Mesenchymal stem cell (in vitro differentiated cells and primary cell): ENCODE data around the gene BRME1.

Experiments
- DNase-seq: peaks from one replicate; pipeline ENCODE4 v3.0.0-alpha.2; 2013
- H2AFZ ChIP-seq: one replicate; pipeline ENCODE4 v1.6.1; 2013; ENCODE audit warnings: low read depth, mild to moderate bottlenecking, control low read depth, inconsistent platforms, low read length, moderate library complexity
- H2AK5ac ChIP-seq: 2 replicates; pipeline ENCODE4 v1.6.1; 2013; ENCODE audit warnings: low read length, moderate library complexity, mild to moderate bottlenecking, inconsistent platforms; ENCODE audit not compliant: severe bottlenecking
- H2BK120ac ChIP-seq: one replicate; pipeline ENCODE4 v1.6.1; 2013; ENCODE audit warnings: low read depth, mild to moderate bottlenecking, inconsistent platforms, low read length, moderate library complexity
- H2BK12ac ChIP-seq, 2 experiments: one replicate each; pipeline ENCODE4 v1.6.1; 2013; ENCODE audit warnings: inconsistent platforms in 2 of 2, low read length in 2 of 2, mild to moderate bottlenecking in 2 of 2, moderate library complexity in 2 of 2, control low read depth in 1 of 2
- H2BK15ac ChIP-seq: one replicate; pipeline ENCODE4 v1.6.1; 2013; ENCODE audit warnings: mild to moderate bottlenecking, low read depth, inconsistent platforms; ENCODE audit not compliant: poor library complexity, severe bottlenecking
- H2BK5ac ChIP-seq: 2 replicates; pipeline ENCODE4 v1.6.1; 2013; ENCODE audit warnings: low read depth, mild to moderate bottlenecking, low read length, control low read depth, inconsistent platforms; ENCODE audit not compliant: poor library complexity, severe bottlenecking
- H3K14ac ChIP-seq, 2 experiments: one replicate each; pipeline ENCODE4 v1.6.1; 2013; ENCODE audit warnings: inconsistent platforms in 2 of 2, low read length in 2 of 2, control low read depth in 1 of 2, mild to moderate bottlenecking in 1 of 2, moderate library complexity in 1 of 2
- H3K18ac ChIP-seq, 2 experiments: one replicate each; pipeline ENCODE4 v1.6.1; 2013; ENCODE audit warnings: inconsistent platforms in 2 of 2, low read length in 2 of 2, control low read depth in 1 of 2, low read depth in 1 of 2, mild to moderate bottlenecking in 1 of 2
- H3K23ac ChIP-seq, 2 experiments: one replicate each; pipeline ENCODE4 v1.6.1; 2013; ENCODE audit warnings: inconsistent platforms in 2 of 2, low read length in 2 of 2, mild to moderate bottlenecking in 2 of 2, moderate library complexity in 2 of 2, control low read depth in 1 of 2
- H3K27ac ChIP-seq: 2 replicates; pipeline ENCODE4 v1.5.1; 2013; ENCODE audit warnings: mild to moderate bottlenecking, moderate library complexity, low read length, control low read depth, inconsistent platforms; ENCODE audit not compliant: poor library complexity, severe bottlenecking
- H3K27me3 ChIP-seq, 2 experiments: 2 replicates each; pipeline versions ENCODE4 v1.6.1 to v1.7.0; 2013; ENCODE audit warnings: low read length in 2 of 2, mild to moderate bottlenecking in 2 of 2, moderate library complexity in 2 of 2, control low read depth in 1 of 2, inconsistent platforms in 1 of 2; ENCODE audit not compliant: control insufficient read depth in 1 of 2, insufficient read depth in 1 of 2
- H3K36me3 ChIP-seq, 2 experiments: 2 replicates each; pipeline versions ENCODE4 v1.6.1 to v1.7.0; 2013; ENCODE audit warnings: low read length in 2 of 2, control low read depth in 1 of 2, inconsistent platforms in 1 of 2, low read depth in 1 of 2, mild to moderate bottlenecking in 1 of 2; ENCODE audit not compliant: insufficient read depth in 2 of 2, control insufficient read depth in 1 of 2
- H3K4ac ChIP-seq, 2 experiments: one replicate each; pipeline ENCODE4 v1.6.1; 2013; ENCODE audit warnings: inconsistent platforms in 2 of 2, low read length in 2 of 2, mild to moderate bottlenecking in 2 of 2, moderate library complexity in 2 of 2, control low read depth in 1 of 2, low read depth in 1 of 2
- H3K4me1 ChIP-seq: 2 replicates; pipeline ENCODE4 v1.6.1; 2013; ENCODE audit warnings: low read depth, low read length, control low read depth; ENCODE audit not compliant: control insufficient read depth, insufficient read depth
- H3K4me2 ChIP-seq: 2 replicates; pipeline ENCODE4 v1.6.1; 2013; ENCODE audit warnings: low read length, mild to moderate bottlenecking, inconsistent platforms; ENCODE audit not compliant: poor library complexity, severe bottlenecking
- H3K4me3 ChIP-seq, 2 experiments: 2 replicates each; pipeline versions ENCODE4 v1.5.1 to v1.7.0; 2013; ENCODE audit warnings: low read length in 2 of 2, mild to moderate bottlenecking in 2 of 2, control low read depth in 1 of 2, low read depth in 1 of 2; ENCODE audit not compliant: insufficient read depth in 1 of 2
- H3K79me1 ChIP-seq: replicated peaks from 2 replicates; pipeline ENCODE4 v1.6.1; 2013; ENCODE audit warnings: mild to moderate bottlenecking, control low read depth, low read length, inconsistent platforms; ENCODE audit not compliant: poor library complexity, severe bottlenecking
- H3K9ac ChIP-seq: 2 replicates; pipeline ENCODE4 v1.7.0; 2013; ENCODE audit warnings: mild to moderate bottlenecking, low read length, moderate library complexity
- H3K9me3 ChIP-seq: 2 replicates; pipeline ENCODE4 v1.7.0; 2013; ENCODE audit warnings: mild to moderate bottlenecking, low read length; ENCODE audit not compliant: control insufficient read depth
- H4K8ac ChIP-seq: one replicate; pipeline ENCODE4 v1.6.1; 2013; ENCODE audit warnings: inconsistent platforms, mild to moderate bottlenecking, low read length, moderate library complexity
- H4K91ac ChIP-seq: one replicate; pipeline ENCODE4 v1.6.1; 2013; ENCODE audit warnings: mild to moderate bottlenecking, low read length, inconsistent platforms
- WGBS: methylation state at CpG from one replicate; pipeline ENCODE4 v1.1.7; 2013; ENCODE audit warnings: mixed read lengths; 5-methylcytosine and 5-hydroxymethylcytosine counted together

BRME1 gene

GRCh38 chr19:13942023-13942684, 36.2 kb upstream of the BRME1 start:
- H3K79me1 ChIP-seq, result no peaks in the 10 kb centered on the region
- no peak overlapping the region for H3K27ac ChIP-seq
- 95% methylated on average over 1 of the region's 1 CpG for WGBS
- no peak overlapping the region for H3K4ac ChIP-seq
- no peak overlapping the region for H2BK120ac ChIP-seq
- no peak overlapping the region for H4K91ac ChIP-seq
- no peak overlapping the region for H3K4me3 ChIP-seq
- peaks cover 4 to 18% of the 10 kb centered on the region in 2 experiments for H3K27me3 ChIP-seq
- no peak overlapping the region for H3K18ac ChIP-seq
- H3K36me3 ChIP-seq, result no peaks in the 10 kb centered on the region
- no peak overlapping the region for H4K8ac ChIP-seq
- H2AK5ac ChIP-seq, result no peak overlapping the region
- H2AFZ ChIP-seq, result no peak overlapping the region
- no peak overlapping the region for H2BK12ac ChIP-seq
- no peak overlapping the region for H3K23ac ChIP-seq
- peaks cover 6% of the 10 kb centered on the region for H3K9me3 ChIP-seq
- H3K9ac ChIP-seq, result no peak overlapping the region
- H3K4me2 ChIP-seq, result no peak overlapping the region
- H3K4me1 ChIP-seq, result peaks cover 12% of the 10 kb centered on the region
- H3K14ac ChIP-seq, result no peak overlapping the region
- no peak overlapping the region for H2BK5ac ChIP-seq
- no peak overlapping the region for H2BK15ac ChIP-seq
- no peak for DNase-seq

GRCh38 chr19:13938301-13939064, 32.6 kb upstream of the BRME1 start, which contains the start of gene PODNL1:
Gene PODNL1 (minus strand): TSS chr19:13938417. CDS start chr19:13938181, 236 bp downstream.
- WGBS, result 72% methylated on average over 14 of the region's 21 CpGs
- peak within 1 kb of the TSS; percentile 3 for H4K8ac ChIP-seq
- peak; percentile 22 for DNase-seq
- H3K27ac ChIP-seq, result no peak within 1 kb of the TSS
- H3K79me1 ChIP-seq, result no peaks in the 10 kb centered on the region
- H3K18ac ChIP-seq, result no peak within 1 kb of the TSS
- H3K36me3 ChIP-seq, result no peaks in the 10 kb centered on the region
- peaks cover 6% of the 10 kb centered on the region for H3K9me3 ChIP-seq
- H3K4me3 ChIP-seq, result peak within 1 kb of the TSS in 1 of 2 experiments; percentile 23
- H3K27me3 ChIP-seq, result peaks cover 4 to 39% of the 10 kb centered on the region in 2 experiments
- peak within 1 kb of the TSS; percentile 36 for H3K9ac ChIP-seq
- H2BK15ac ChIP-seq, result peak within 1 kb of the TSS; percentile 19
- no peak within 1 kb of the TSS for H2BK5ac ChIP-seq
- H3K23ac ChIP-seq, result no peak within 1 kb of the TSS
- no peak within 1 kb of the TSS for H3K4ac ChIP-seq
- H3K4me1 ChIP-seq, result peaks cover 16% of the 10 kb centered on the region
- peak within 1 kb of the TSS; percentile 3 for H4K91ac ChIP-seq
- H2BK12ac ChIP-seq, result peak within 1 kb of the TSS in 1 of 2 experiments; percentile 12
- peak within 1 kb of the TSS; percentile 15 for H2AFZ ChIP-seq
- H2BK120ac ChIP-seq, result no peak within 1 kb of the TSS
- no peak within 1 kb of the TSS for H2AK5ac ChIP-seq
- H3K14ac ChIP-seq, result no peak within 1 kb of the TSS
- H3K4me2 ChIP-seq, result no peak within 1 kb of the TSS

GRCh38 chr19:13937479-13938300, 31.8 kb upstream of the BRME1 start:
- peaks cover 6% of the 10 kb centered on the region for H3K9me3 ChIP-seq
- H2BK5ac ChIP-seq, result no peak overlapping the region
- H2BK12ac ChIP-seq, result no peak overlapping the region
- peaks cover 0 to 4% of the 10 kb centered on the region in 2 experiments for H3K36me3 ChIP-seq
- no peak for DNase-seq
- H3K4ac ChIP-seq, result no peak overlapping the region
- WGBS, result 60% methylated on average over 21 of the region's 29 CpGs
- H3K27me3 ChIP-seq, result peaks cover 4 to 42% of the 10 kb centered on the region in 2 experiments
- no peak overlapping the region for H2AFZ ChIP-seq
- no peak overlapping the region for H3K27ac ChIP-seq
- no peak overlapping the region for H3K23ac ChIP-seq
- H2BK120ac ChIP-seq, result no peak overlapping the region
- H3K4me3 ChIP-seq, result peak overlapping the region in 1 of 2 experiments; percentile 23
- no peak overlapping the region for H3K9ac ChIP-seq
- H4K91ac ChIP-seq, result peak overlapping the region; percentile 3
- H3K4me1 ChIP-seq, result peaks cover 16% of the 10 kb centered on the region
- no peak overlapping the region for H2AK5ac ChIP-seq
- H3K79me1 ChIP-seq, result no peaks in the 10 kb centered on the region
- H3K18ac ChIP-seq, result no peak overlapping the region
- no peak overlapping the region for H2BK15ac ChIP-seq
- H3K14ac ChIP-seq, result no peak overlapping the region
- H3K4me2 ChIP-seq, result no peak overlapping the region
- H4K8ac ChIP-seq, result peak overlapping the region; percentile 3
